Measurements from ENCODE around the gene RCC2.

RCC2 gene

GRCh38 chr1:17438318-17439249 lies 893 bp downstream of the RCC2 start:
- TF ChIP-seq ZBTB7A (IDR thresholded peaks at IDR 0.05; ENCODE audit: low read depth) (peak; percentile 66; the same call in 1 of the 2 replicates), EP300 (IDR thresholded peaks at IDR 0.05; ENCODE audit: borderline replicate concordance) (peak; percentile 11; the same call in 1 of the 2 replicates), TAF1 (IDR thresholded peaks at IDR 0.05; ENCODE audit: low read depth) (peak; percentile 60), EGR1 (IDR thresholded peaks at IDR 0.05) (no peak), YY1 (IDR thresholded peaks at IDR 0.05; ENCODE audit: low read depth) (peak; percentile 71)
- TF ChIP-seq, protein P1, sequence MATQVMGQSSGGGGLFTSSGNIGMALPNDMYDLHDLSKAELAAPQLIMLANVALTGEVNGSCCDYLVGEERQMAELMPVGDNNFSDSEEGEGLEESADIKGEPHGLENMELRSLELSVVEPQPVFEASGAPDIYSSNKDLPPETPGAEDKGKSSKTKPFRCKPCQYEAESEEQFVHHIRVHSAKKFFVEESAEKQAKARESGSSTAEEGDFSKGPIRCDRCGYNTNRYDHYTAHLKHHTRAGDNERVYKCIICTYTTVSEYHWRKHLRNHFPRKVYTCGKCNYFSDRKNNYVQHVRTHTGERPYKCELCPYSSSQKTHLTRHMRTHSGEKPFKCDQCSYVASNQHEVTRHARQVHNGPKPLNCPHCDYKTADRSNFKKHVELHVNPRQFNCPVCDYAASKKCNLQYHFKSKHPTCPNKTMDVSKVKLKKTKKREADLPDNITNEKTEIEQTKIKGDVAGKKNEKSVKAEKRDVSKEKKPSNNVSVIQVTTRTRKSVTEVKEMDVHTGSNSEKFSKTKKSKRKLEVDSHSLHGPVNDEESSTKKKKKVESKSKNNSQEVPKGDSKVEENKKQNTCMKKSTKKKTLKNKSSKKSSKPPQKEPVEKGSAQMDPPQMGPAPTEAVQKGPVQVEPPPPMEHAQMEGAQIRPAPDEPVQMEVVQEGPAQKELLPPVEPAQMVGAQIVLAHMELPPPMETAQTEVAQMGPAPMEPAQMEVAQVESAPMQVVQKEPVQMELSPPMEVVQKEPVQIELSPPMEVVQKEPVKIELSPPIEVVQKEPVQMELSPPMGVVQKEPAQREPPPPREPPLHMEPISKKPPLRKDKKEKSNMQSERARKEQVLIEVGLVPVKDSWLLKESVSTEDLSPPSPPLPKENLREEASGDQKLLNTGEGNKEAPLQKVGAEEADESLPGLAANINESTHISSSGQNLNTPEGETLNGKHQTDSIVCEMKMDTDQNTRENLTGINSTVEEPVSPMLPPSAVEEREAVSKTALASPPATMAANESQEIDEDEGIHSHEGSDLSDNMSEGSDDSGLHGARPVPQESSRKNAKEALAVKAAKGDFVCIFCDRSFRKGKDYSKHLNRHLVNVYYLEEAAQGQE (IDR thresholded peaks at IDR 0.05; ENCODE audit: low read depth) = no peak

DNA sequence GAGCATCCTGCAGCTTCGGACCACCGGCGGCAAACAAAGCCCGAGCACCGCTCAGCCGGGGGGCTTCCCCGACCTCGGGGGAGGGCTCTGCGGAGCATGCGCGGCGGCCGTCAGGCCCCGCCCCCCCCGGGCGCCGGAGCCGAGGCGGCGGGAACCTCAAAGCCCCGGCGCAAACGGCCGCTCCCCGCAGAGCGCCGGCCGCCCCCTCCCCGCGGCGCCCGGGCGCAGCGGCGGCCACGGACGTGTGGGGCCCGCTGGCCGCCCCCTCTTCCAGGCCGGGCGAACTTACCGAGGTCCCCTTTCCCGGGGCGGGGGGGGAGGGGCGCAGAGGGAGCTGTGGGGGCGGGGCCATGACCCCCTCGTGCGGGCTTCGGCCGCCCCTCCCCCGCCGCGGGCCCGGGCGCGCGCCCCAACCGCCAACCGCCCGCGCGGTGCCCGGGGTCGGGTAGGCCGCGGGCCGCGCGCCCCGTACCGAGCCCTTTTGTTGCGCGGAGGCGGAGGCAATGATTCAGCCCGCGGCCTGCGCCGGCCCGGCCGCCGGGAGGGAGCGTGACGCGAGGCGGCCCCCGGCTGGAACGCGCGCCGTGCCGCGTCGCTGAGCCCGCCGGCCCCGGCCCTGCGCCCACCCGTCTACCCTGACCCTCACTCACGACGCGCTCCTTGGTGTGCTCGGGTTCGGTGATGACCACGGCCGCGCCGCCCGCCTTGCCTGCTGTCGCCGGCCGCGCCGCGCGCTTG lies 1.7 kb downstream of the RCC2 start:
- TF ChIP-seq CREB1 (IDR thresholded peaks at IDR 0.05; ENCODE audit: low read depth) = no peak
- peak; percentile 10; the same call in 1 of the 2 replicates for TF ChIP-seq ZBTB7A (IDR thresholded peaks at IDR 0.05; ENCODE audit: low read depth)
- no peak for TF ChIP-seq CEBPB (IDR thresholded peaks at IDR 0.05)

GRCh38 chr1:17437260-17437579 lies 2.3 kb downstream of the RCC2 start:
- TF ChIP-seq, protein P1 (IDR thresholded peaks at IDR 0.05; ENCODE audit: low read depth) = no peak
- TF ChIP-seq MAX (IDR thresholded peaks at IDR 0.05) (no peak), ZBTB7A (IDR thresholded peaks at IDR 0.05; ENCODE audit: low read depth) (no peak), NFIC (IDR thresholded peaks at IDR 0.05) (no peak), TAF1 (IDR thresholded peaks at IDR 0.05; ENCODE audit: low read depth) (no peak), YY1 (IDR thresholded peaks at IDR 0.05; ENCODE audit: low read depth) (no peak), FOXM1 (IDR thresholded peaks at IDR 0.05; ENCODE audit: borderline replicate concordance, low read depth) (no peak), TCF12 (IDR thresholded peaks at IDR 0.05; ENCODE audit: low read depth) (no peak), RAD21 (IDR thresholded peaks at IDR 0.05; ENCODE audit: low read depth) (no peak), TEAD4 (IDR thresholded peaks at IDR 0.05) (no peak), CREB1 (IDR thresholded peaks at IDR 0.05; ENCODE audit: low read depth) (no peak), CEBPB (IDR thresholded peaks at IDR 0.05) (no peak), EGR1 (IDR thresholded peaks at IDR 0.05) (no peak), EP300 (IDR thresholded peaks at IDR 0.05; ENCODE audit: borderline replicate concordance) (no peak)
- TF ChIP-seq, protein P2, sequence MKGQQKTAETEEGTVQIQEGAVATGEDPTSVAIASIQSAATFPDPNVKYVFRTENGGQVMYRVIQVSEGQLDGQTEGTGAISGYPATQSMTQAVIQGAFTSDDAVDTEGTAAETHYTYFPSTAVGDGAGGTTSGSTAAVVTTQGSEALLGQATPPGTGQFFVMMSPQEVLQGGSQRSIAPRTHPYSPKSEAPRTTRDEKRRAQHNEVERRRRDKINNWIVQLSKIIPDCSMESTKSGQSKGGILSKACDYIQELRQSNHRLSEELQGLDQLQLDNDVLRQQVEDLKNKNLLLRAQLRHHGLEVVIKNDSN (IDR thresholded peaks at IDR 0.05) = no peak

DNA sequence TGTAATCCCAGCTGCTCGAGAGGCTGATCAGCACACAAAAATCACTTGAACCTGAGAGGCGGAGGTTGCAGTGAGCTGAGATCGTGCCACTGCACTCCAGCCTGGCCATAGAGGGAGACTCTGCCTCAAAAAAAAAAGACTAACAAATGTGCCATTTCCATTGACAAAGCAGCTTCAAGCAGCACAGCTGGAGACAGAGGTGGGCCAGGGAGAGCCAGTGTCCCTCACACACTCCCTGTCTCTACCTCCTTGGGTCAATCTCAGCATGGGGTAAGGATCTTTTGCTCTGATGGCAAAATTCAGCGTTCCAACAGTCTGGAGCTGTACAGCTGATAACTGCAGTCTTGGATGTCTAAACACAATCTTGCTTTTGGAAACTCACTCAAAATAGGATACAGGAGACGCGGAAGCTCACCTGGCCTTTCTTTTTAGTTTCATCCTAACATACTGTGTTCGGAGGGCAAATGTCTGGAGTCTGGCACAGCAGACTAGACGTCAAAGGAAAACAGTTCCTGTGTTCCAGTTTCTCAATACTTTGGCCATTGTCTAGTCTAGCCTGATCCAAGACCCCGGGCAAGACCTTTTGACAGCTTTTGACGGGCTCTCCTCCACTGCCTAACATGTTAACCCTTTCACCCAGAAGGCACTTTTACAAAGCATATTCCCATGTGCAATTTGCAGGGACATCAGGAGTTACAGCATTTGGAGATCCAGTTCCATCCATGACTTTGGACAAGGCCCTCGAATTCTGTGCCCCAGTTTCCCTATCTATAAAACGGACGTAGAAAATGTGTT lies 2.9 kb downstream of the RCC2 start:
- TF ChIP-seq NFIC (IDR thresholded peaks at IDR 0.05) (no peak), CREB1 (IDR thresholded peaks at IDR 0.05; ENCODE audit: low read depth) (no peak), CEBPB (IDR thresholded peaks at IDR 0.05) (no peak), TCF12 (IDR thresholded peaks at IDR 0.05; ENCODE audit: low read depth) (no peak), TEAD4 (IDR thresholded peaks at IDR 0.05) (no peak), EGR1 (IDR thresholded peaks at IDR 0.05) (no peak)

- TF ChIP-seq CREB1 (IDR thresholded peaks at IDR 0.05; ENCODE audit: low read depth) (no peak), TCF12 (IDR thresholded peaks at IDR 0.05; ENCODE audit: low read depth) (no peak)
Observed at GRCh38 chr1:17434601-17435000, 4.9 kb downstream of the RCC2 start.

GRCh38 chr1:17434016-17434415 lies 5.5 kb downstream of the RCC2 start:
- TF ChIP-seq NFIC (IDR thresholded peaks at IDR 0.05) (no peak), MAX (IDR thresholded peaks at IDR 0.05) (no peak), YY1 (IDR thresholded peaks at IDR 0.05; ENCODE audit: low read depth) (no peak), TAF1 (IDR thresholded peaks at IDR 0.05; ENCODE audit: low read depth) (no peak), FOXM1 (IDR thresholded peaks at IDR 0.05; ENCODE audit: borderline replicate concordance, low read depth) (no peak)
- TF ChIP-seq, protein P1 (IDR thresholded peaks at IDR 0.05; ENCODE audit: low read depth) = no peak
- TF ChIP-seq, protein P2 (IDR thresholded peaks at IDR 0.05) = no peak

Measured in Ishikawa (cell line).